ENCODE measurements around the gene MMAB.

Gene MMAB

DNA sequence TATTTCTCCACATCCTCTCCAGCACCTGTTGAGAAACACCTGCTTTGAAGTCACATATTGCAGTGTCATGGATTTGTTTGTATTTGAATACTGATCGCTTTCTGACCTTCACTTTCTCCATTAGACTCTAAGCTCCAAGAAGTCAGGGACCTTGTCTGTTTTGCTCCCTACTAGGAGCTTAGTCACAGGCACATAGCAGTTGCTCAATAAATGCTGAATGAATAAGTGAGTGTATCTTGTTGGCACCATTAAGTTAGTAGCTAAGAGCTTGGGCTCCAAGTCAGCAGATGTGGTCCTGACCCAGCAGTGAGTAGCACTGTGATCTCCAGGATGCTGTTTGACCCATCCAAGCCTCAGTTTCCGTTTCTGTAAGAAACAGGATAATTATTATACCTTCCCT lies 10.4 kb upstream of the MMAB start:
- DNase-seq (no peak), ATAC-seq (no peak)

DNA sequence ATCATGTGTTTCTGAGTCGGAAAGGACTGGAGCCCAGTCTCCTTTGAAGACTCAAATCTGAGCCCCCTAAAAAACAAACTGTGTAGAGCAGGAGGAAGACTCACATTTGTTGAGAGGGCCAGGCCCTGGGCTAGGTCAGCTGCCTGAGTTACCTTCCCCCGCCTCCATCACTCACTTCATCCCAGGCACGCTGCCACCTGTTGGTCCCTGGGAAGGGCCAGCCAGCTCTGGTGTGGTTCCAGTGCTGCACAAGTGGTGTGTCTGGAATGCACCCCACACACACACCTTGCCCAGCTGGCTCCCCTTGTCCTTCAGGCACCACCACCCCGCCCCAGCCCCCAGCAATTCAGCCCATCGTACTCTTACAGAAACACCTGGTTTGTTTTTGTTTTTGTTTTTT lies 9.3 kb upstream of the MMAB start:
- DNase-seq = no peak
- ATAC-seq = no peak

DNA sequence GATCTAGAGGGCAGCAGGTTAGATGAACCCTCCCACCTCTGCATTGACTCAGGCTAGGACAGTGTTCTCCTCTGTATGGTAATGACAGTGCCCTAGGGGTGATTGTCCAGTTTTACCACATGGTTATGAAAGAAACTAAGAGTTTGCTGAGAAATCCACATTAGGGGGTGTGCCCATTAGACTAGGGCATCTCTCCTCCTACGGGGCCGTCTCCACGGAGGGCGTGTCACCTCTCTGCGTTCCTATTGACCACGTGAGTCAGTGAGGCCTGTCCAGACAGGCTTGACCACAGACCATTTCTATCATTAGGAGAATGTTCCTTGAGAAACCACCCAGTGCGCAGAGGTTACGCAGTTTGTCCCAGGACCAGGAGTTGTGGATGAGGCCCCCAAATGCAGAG lies 8.6 kb upstream of the MMAB start:
- ATAC-seq (no peak), DNase-seq (no peak)

- ATAC-seq = no peak
- no peak for DNase-seq
Observed at GRCh38 chr12:109581334-109581691, 8.0 kb upstream of the MMAB start.

- DNase-seq = no peak
- ATAC-seq = no peak
Observed at GRCh38 chr12:109580684-109581333, 7.5 kb upstream of the MMAB start.

GRCh38 chr12:109580272-109580671 lies 7.0 kb upstream of the MMAB start:
- ATAC-seq = no peak
- DNase-seq = no peak

GRCh38 chr12:109579639-109580038 lies 6.3 kb upstream of the MMAB start:
- no peak for ATAC-seq

DNA sequence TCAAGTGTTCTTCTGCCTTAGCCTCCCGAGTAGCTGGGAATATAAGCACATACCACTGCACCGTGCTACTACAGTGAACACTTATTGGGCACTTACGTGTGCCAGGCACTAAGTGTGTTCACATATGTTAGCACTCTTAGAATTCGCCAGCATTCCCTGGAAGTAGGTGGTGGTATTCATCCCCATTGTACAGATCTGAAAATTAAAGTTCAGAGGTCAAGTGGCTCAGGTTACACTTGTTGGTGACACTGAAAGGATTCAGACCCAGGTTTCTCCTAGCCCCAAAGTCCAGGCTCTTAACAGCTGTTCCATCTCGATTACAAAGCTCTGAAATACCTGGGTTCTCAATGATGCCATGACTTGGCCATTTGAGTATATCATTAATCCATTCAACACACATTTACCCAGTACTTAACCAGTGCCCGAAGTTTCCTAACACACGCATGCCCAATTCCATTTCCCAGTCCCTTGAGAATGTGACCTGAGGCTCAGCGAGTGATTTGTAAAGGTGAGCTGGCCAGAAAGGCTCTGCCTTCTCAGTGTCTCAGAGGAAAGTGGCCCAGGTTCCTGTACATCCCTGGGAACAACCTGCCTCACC lies 5.1 kb upstream of the MMAB start:
- no peak for ATAC-seq

More at GRCh38 chr12:109579639-109580038, 6.3 kb upstream of the MMAB start:
- no peak for DNase-seq

GRCh38 chr12:109577311-109577710 lies 4.0 kb upstream of the MMAB start:
- DNase-seq (no peak), ATAC-seq (no peak)

More for the DNA sequence above, 5.1 kb upstream of the MMAB start:
- no peak for DNase-seq

GRCh38 chr12:109575683-109576082 lies 2.4 kb upstream of the MMAB start:
- ATAC-seq = no peak

GRCh38 chr12:109573914-109574244 lies 575 bp upstream of the MMAB start:
- DNase-seq (no peak), ATAC-seq (no peak)

More at GRCh38 chr12:109575683-109576082, 2.4 kb upstream of the MMAB start:
- no peak for DNase-seq

- DNase-seq = no peak
- ATAC-seq = no peak
Observed at GRCh38 chr12:109572506-109572845, 828 bp downstream of the MMAB start.

- ATAC-seq = no peak
- DNase-seq = no peak
Observed at GRCh38 chr12:109571773-109572505, 1.4 kb downstream of the MMAB start.

GRCh38 chr12:109568486-109568885 lies 4.8 kb downstream of the MMAB start:
- ATAC-seq (no peak), DNase-seq (no peak)

DNA sequence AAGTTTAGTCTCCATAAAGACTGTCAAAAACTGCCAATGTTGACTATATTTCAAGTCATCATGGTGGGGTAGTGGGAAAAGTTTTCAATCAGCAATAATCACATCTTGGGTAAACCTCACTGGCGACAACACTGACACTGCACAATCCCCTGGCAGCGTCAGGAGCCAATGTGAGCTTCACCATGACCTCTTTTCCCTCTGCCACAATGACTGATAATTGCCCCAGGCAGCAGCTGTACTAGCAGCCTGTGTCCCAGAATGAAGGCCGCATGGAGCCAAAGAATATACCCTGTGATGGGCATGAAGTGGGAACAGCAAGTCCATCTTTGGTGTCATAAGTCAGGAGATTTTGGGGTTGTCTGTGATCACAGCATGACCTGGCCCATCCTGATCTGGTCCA lies 5.3 kb downstream of the MMAB start:
- DNase-seq = no peak
- no peak for ATAC-seq

- DNase-seq (no peak), ATAC-seq (no peak)
Observed at GRCh38 chr12:109567296-109567695, 6.0 kb downstream of the MMAB start.

DNA sequence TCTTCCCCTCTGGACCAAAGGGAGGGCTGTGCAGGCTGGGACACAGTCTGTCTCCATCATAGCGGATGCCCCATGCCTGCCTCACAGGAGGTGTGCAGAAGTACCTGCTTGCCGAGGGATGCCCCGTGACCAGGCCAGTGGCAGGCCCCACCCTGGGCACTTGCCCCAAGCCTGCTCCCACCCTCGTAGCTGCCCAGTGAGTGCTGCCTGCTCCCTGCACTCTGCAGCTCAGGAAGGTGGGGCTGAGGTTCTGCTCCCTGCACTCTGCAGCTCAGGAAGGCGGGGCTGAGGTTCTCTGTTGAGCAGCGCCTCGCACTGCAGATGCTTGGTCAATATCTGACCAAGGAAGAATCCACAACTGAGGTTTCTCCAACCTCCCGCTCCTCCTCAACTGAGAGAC lies 6.9 kb downstream of the MMAB start:
- ATAC-seq (peak; percentile 19), DNase-seq (no peak)

DNA sequence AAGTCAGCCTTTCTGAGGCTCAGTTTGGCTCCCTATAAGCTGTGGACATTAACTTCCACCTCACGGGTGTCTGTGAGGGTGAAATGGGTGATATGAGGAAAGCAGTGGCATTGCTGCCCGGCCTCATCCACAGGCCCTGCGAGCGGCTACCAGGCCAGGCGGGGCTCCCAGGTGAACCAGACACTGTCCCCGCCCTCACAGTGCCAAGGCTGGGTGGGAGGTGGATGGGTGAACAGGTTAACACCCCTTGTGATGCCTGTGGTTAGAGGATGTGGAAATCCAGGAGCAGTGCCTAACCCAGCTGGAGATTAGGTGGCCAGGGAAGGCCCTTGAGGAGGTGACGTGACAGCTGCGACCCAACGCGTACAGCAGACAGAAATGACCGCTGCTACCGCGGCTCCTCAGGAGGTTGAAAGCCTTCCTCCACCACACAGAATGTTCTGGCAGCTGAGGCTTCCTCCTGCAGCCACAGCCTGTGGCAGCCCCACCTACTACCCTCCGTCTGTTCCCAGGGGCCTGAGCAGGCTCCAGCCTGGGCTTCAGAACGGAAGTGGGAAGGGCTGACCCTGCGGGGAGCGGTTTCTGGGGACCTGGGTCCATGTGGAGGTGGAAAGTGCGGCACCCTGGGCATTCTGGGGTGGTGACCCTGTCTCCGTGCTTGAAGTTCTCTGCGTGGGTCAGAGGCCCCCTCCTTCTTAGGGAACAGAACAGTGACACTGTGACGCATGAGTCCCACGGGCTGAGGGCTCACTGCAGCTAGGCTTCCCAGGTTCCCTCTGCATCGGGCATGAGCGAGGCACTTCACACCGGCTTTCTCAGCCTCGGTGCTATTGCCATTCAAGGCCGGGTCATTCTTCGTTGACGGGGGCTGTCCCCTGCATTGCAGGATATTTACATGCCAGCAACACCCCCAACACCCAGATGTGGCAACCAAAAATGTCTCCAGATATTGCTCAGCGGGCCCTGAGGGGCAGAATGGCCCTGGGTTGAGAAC lies 9.7 kb downstream of the MMAB start:
- no peak for DNase-seq
- ATAC-seq = no peak

GRCh38 chr12:109562871-109563270 lies 10.4 kb downstream of the MMAB start:
- DNase-seq (no peak), ATAC-seq (no peak)

- DNase-seq = no peak
- no peak for ATAC-seq
Observed at GRCh38 chr12:109561711-109562030, 11.6 kb downstream of the MMAB start.

GRCh38 chr12:109560867-109561710 lies 12.2 kb downstream of the MMAB start:
- DNase-seq (no peak), ATAC-seq (no peak)

GRCh38 chr12:109559601-109560000 lies 13.7 kb downstream of the MMAB start:
- no peak for DNase-seq

More at GRCh38 chr12:109559601-109560000, 13.7 kb downstream of the MMAB start:
- no peak for ATAC-seq
